HCT116 (cell line): Measurements from ENCODE around the gene RABL6.
"Not testable (repeated sequence)": the region's sequence is repeated elsewhere in the genome, so short reads cannot be mapped to it uniquely, and the experiment has no call there.

Source experiments
- POLR2A ChIP-seq: IDR thresholded peaks from 2 replicates; pipeline ENCODE4 v1.7.0; 2011; ENCODE audit warnings: borderline replicate concordance; ENCODE audit not compliant: insufficient read depth, insufficient read length; ENCODE audit errors: extremely low read depth
- TF ChIP-seq, protein P1 (sequence below), 3 experiments: fragments of 200-600 bp in 1 of 3; sonication (generic) in 1 of 3; IDR thresholded peaks in 2 of 3; conservative IDR thresholded peaks in 1 of 3; 2 replicates each; pipeline ENCODE4 v1.5.1; 2012 to 2017; ENCODE audit warnings: low read depth in 2 of 3, low read length in 2 of 3, antibody characterized with exemption in 1 of 3, borderline replicate concordance in 1 of 3, control low read depth in 1 of 3, mild to moderate bottlenecking in 1 of 3, mixed read lengths in 1 of 3, mixed run types in 1 of 3, moderate library complexity in 1 of 3; ENCODE audit not compliant: insufficient read depth in 1 of 3
- TF ChIP-seq, protein P2 (sequence below): IDR thresholded peaks from 2 replicates; pipeline ENCODE4 v1.6.1; 2012

DNA sequence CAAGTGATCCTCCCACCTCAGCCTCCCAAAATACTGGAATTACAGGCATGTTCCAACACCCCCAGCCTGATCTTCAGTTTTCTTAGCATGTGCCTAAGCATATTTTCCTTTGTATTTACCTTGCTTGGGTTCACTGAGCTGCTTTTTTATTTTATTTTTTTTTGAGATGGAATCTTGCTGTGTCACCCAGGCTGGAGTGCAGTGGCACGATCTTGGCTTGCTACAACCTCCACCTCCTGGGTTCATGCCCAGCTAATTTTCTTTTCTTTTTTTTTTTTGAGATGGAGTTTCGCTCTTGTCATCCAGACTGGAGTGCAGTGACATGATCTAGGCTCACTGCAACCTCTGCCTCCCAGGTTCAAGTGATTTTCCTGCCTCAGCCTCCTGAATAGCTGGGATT is 61.9 kb downstream of the RABL6 start:
- TF ChIP-seq, protein P1, sequence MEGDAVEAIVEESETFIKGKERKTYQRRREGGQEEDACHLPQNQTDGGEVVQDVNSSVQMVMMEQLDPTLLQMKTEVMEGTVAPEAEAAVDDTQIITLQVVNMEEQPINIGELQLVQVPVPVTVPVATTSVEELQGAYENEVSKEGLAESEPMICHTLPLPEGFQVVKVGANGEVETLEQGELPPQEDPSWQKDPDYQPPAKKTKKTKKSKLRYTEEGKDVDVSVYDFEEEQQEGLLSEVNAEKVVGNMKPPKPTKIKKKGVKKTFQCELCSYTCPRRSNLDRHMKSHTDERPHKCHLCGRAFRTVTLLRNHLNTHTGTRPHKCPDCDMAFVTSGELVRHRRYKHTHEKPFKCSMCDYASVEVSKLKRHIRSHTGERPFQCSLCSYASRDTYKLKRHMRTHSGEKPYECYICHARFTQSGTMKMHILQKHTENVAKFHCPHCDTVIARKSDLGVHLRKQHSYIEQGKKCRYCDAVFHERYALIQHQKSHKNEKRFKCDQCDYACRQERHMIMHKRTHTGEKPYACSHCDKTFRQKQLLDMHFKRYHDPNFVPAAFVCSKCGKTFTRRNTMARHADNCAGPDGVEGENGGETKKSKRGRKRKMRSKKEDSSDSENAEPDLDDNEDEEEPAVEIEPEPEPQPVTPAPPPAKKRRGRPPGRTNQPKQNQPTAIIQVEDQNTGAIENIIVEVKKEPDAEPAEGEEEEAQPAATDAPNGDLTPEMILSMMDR (IDR thresholded peaks at IDR 0.05 in 2 of 3, conservative IDR thresholded peaks at IDR 0.05 in 1 of 3; ENCODE audit: borderline replicate concordance in 1 of 3, insufficient read depth in 1 of 3, low read depth in 2 of 3, low read length in 2 of 3): not testable (repeated sequence)
- not testable (repeated sequence) for TF ChIP-seq POLR2A
- TF ChIP-seq, protein P2, sequence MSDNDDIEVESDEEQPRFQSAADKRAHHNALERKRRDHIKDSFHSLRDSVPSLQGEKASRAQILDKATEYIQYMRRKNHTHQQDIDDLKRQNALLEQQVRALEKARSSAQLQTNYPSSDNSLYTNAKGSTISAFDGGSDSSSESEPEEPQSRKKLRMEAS: not testable (repeated sequence)
